ENCODE measurements around the gene CEP83.

DNA sequence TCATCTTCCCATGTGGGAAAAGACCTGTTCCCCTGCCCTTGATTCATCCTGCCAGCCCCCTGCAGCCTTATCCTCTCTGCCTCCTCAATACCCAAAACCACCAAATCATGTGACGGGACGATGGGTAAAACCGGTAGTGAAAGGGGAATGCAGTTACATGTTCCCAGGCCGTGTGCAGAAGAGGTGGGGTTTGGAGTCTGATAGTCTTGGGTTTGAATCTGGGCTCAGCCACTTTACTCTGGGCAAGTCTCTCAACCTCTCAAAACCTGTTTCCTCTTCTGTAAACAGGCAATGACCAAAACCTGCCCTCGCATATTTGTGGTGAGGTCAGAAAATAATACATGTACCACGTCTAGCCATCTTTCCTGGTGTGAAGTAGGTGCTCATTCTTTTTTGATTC, 188.3 kb downstream of the CEP83 start:
- TF ChIP-seq CBX8 (IDR thresholded peaks at IDR 0.05; ENCODE audit: borderline replicate concordance, extremely low read depth, low read depth, low read length, poor library complexity, severe bottlenecking), result no peak
- TF ChIP-seq, protein P1, sequence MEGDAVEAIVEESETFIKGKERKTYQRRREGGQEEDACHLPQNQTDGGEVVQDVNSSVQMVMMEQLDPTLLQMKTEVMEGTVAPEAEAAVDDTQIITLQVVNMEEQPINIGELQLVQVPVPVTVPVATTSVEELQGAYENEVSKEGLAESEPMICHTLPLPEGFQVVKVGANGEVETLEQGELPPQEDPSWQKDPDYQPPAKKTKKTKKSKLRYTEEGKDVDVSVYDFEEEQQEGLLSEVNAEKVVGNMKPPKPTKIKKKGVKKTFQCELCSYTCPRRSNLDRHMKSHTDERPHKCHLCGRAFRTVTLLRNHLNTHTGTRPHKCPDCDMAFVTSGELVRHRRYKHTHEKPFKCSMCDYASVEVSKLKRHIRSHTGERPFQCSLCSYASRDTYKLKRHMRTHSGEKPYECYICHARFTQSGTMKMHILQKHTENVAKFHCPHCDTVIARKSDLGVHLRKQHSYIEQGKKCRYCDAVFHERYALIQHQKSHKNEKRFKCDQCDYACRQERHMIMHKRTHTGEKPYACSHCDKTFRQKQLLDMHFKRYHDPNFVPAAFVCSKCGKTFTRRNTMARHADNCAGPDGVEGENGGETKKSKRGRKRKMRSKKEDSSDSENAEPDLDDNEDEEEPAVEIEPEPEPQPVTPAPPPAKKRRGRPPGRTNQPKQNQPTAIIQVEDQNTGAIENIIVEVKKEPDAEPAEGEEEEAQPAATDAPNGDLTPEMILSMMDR (IDR thresholded peaks at IDR 0.05 in 2 of 3, conservative IDR thresholded peaks at IDR 0.05 in 1 of 3; ENCODE audit: insufficient read depth in 2 of 3, low read depth in 1 of 3, low read length in 3 of 3), result no peak
- TF ChIP-seq, protein P2, sequence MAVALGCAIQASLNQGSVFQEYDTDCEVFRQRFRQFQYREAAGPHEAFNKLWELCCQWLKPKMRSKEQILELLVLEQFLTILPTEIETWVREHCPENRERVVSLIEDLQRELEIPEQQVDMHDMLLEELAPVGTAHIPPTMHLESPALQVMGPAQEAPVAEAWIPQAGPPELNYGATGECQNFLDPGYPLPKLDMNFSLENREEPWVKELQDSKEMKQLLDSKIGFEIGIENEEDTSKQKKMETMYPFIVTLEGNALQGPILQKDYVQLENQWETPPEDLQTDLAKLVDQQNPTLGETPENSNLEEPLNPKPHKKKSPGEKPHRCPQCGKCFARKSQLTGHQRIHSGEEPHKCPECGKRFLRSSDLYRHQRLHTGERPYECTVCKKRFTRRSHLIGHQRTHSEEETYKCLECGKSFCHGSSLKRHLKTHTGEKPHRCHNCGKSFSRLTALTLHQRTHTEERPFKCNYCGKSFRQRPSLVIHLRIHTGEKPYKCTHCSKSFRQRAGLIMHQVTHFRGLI (CRISPR knock-in tag; IDR thresholded peaks at IDR 0.05), result no peak
- no peak for TF ChIP-seq C11orf30 (IDR thresholded peaks at IDR 0.05; ENCODE audit: low read depth)
- no peak for TF ChIP-seq CCAR2 (IDR thresholded peaks at IDR 0.05; ENCODE audit: low read depth, low read length)
- no peak for TF ChIP-seq ETV6 (IDR thresholded peaks at IDR 0.05; ENCODE audit: borderline replicate concordance in 1 of 2, low read depth in 2 of 2, low read length in 1 of 2)
- no peak for TF ChIP-seq ETV6 (CRISPR knock-in tag; IDR thresholded peaks at IDR 0.05; ENCODE audit: borderline replicate concordance)
- no peak for TF ChIP-seq CBX5 (IDR thresholded peaks at IDR 0.05; ENCODE audit: borderline replicate concordance, low read depth)
- no peak for TF ChIP-seq CHD1 (IDR thresholded peaks at IDR 0.05; ENCODE audit: low read length)
- TF ChIP-seq TAF1 (IDR thresholded peaks at IDR 0.05; ENCODE audit: control insufficient read depth, extremely low read depth, insufficient read depth, low read length, severe bottlenecking), result no peak

All from K562 (cell line).